Measurements from ENCODE around the gene CSKMT. TPM values are rescaled to one million over a fixed set of nuclear protein-coding genes. Genes with fewer than 3 reads are reported as not detected.
A peak's percentile ranks its signal among the peaks of the same experiment; 100 is the strongest.

Gene CSKMT
- total RNA-seq, 4 donors from 2014 or later: 2.0 to 18.6 (median 7.3) TPM

DNA sequence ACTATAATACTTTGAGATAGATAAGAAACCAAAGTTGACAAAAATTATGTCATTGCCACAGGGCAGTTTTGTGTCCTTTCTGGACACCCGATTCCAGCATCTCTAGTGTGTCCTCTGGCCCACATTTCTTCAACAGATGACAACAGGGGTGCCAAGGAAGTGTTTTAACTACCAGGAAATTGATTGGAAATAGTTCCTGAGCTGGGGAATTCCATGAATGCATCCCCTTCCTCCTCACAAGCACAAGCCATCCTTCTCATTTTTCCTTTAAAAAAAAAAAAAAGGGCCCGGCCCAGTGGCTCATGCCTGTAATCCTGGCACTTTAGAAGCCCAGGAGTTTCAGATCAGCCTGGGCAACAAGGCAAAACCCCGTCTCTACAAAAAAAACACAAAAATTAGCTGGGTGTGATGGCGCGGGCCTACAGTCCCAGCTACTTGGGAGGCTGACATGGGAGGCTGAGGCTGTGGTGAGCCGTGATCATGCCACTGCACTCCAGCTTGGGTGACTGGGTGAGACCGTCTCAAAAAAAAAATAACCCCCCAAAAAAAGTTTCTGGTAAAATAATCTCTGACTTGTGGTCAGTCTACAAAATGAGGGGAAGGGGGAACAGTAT is 42.5 kb upstream of the CSKMT start:
- Histone ChIP-seq H3K9me3 (no peaks in the 10 kb centered on the region), H3K27me3 (no peaks in the 10 kb centered on the region), H3K27ac (peak overlapping the region; percentile 69 to 88 (median 86)), H3K4me1 (peaks cover 0 to 29% (median 11%) of the 10 kb centered on the region in 3 donors), H3K36me3 (peaks cover 0 to 48% of the 10 kb centered on the region in 2 donors), H3K4me3 (peak overlapping the region; percentile 63 to 73)
- 61 to 88% methylated on average over 3 to 4 of the region's 7 CpGs for WGBS, 2 donors (ENCODE audit: low coverage in 1 of 2)
- TF ChIP-seq, protein P1, sequence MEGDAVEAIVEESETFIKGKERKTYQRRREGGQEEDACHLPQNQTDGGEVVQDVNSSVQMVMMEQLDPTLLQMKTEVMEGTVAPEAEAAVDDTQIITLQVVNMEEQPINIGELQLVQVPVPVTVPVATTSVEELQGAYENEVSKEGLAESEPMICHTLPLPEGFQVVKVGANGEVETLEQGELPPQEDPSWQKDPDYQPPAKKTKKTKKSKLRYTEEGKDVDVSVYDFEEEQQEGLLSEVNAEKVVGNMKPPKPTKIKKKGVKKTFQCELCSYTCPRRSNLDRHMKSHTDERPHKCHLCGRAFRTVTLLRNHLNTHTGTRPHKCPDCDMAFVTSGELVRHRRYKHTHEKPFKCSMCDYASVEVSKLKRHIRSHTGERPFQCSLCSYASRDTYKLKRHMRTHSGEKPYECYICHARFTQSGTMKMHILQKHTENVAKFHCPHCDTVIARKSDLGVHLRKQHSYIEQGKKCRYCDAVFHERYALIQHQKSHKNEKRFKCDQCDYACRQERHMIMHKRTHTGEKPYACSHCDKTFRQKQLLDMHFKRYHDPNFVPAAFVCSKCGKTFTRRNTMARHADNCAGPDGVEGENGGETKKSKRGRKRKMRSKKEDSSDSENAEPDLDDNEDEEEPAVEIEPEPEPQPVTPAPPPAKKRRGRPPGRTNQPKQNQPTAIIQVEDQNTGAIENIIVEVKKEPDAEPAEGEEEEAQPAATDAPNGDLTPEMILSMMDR (IDR thresholded peaks at IDR 0.05): no peak
- TF ChIP-seq POLR2AphosphoS5 (IDR thresholded peaks at IDR 0.05) (no peak), POLR2A (IDR thresholded peaks at IDR 0.05) (no peak), EP300 (IDR thresholded peaks at IDR 0.05) (no peak)
- ATAC-seq: no peak

DNA sequence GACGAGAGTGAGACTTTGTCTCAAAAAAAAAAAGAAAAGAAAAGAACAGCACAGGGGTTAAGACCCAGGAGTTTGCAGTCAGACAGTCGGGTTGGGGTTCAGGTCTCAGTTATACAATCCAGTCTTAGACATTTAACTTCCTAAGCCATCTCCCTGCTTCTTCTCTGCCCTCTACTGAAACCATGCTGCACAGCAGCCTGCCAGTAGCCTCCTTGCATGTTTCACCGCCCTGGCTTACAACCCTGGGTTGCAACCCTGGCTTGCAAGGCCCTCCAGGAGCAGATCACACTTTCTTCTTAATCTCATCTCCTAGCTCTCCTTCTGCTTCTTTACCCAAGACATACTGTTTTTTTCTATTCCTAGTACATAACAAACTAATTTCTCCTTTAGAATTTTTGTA is 37.4 kb upstream of the CSKMT start:
- Histone ChIP-seq H3K36me3 (peaks cover 3 to 82% of the 10 kb centered on the region in 2 donors), H3K4me3 (no peak overlapping the region), H3K4me1 (no peaks in the 10 kb centered on the region), H3K27me3 (no peaks in the 10 kb centered on the region), H3K9me3 (no peaks in the 10 kb centered on the region), H3K27ac (no peak overlapping the region)
- WGBS, 2 donors (ENCODE audit: low coverage in 1 of 2): 53 to 89% methylated on average over 2 of the region's 3 CpGs
- TF ChIP-seq POLR2A (IDR thresholded peaks at IDR 0.05) (no peak), EP300 (IDR thresholded peaks at IDR 0.05) (no peak), POLR2AphosphoS5 (IDR thresholded peaks at IDR 0.05) (no peak)
- TF ChIP-seq, protein P1 (IDR thresholded peaks at IDR 0.05): no peak
- ATAC-seq: no peak

DNA sequence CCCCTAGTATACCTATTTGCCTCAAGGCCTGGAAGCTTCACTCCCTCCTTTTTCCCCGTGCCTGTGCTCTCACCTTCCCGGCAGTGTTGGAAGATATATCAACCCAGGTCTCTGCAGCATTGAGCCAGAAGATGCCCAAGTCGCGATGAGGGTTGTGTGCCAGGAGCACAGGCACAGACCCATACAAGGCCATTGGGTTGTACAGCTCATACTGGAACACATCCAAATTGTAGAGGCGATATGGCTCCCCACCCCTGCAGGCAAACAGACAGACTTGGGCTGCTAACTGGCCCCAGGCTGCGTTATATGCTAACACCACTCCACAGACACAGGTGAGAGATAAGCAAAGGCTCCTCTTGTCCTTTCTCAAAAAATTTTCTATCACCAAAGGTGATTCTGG is 32.6 kb upstream of the CSKMT start:
- Histone ChIP-seq H3K27me3 (no peaks in the 10 kb centered on the region), H3K4me3 (no peak overlapping the region), H3K9me3 (no peaks in the 10 kb centered on the region), H3K4me1 (no peaks in the 10 kb centered on the region), H3K27ac (no peak overlapping the region), H3K36me3 (peaks cover 3 to 98% of the 10 kb centered on the region in 2 donors)
- ATAC-seq: no peak
- 35 to 86% methylated on average over 1 to 4 of the region's 6 CpGs for WGBS, 2 donors (ENCODE audit: low coverage in 1 of 2)
- TF ChIP-seq POLR2AphosphoS5 (IDR thresholded peaks at IDR 0.05) (no peak), POLR2A (IDR thresholded peaks at IDR 0.05) (no peak), EP300 (IDR thresholded peaks at IDR 0.05) (no peak)
- TF ChIP-seq, protein P1 (IDR thresholded peaks at IDR 0.05): no peak

DNA sequence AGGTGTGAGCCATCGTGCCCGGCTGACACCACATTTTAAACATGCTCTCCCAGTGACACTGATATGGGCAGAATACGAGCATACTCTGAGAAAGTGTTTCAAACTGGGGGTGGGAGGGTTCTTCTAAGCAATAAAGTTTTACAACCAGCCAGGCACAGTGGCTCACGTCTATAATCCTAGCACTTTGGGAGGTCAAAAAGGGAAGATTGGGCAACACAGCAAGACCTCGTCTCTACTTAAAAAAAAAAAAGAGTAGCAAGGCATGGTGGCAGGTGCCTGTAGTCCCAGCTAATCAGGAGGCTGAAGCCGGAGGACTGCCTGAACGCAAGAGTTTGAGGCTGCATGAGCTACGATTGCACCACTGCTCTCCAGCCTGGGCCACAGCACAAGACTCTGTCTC is 20.9 kb upstream of the CSKMT start:
- Histone ChIP-seq H3K4me1 (peaks cover 2 to 38% (median 14%) of the 10 kb centered on the region in 3 donors), H3K9me3 (no peaks in the 10 kb centered on the region), H3K36me3 (peaks cover 0 to 54% of the 10 kb centered on the region in 2 donors), H3K4me3 (no peak overlapping the region), H3K27me3 (no peaks in the 10 kb centered on the region), H3K27ac (peak overlapping the region in 1 of 4 donors; percentile 35)
- 61 to 85% methylated on average over 5 to 8 of the region's 8 CpGs for WGBS, 2 donors (ENCODE audit: low coverage in 1 of 2)
- no peak for ATAC-seq
- TF ChIP-seq POLR2AphosphoS5 (IDR thresholded peaks at IDR 0.05): no peak
- no peak for TF ChIP-seq POLR2A (IDR thresholded peaks at IDR 0.05)
- TF ChIP-seq, protein P1 (IDR thresholded peaks at IDR 0.05): no peak
- no peak for TF ChIP-seq EP300 (IDR thresholded peaks at IDR 0.05)

DNA sequence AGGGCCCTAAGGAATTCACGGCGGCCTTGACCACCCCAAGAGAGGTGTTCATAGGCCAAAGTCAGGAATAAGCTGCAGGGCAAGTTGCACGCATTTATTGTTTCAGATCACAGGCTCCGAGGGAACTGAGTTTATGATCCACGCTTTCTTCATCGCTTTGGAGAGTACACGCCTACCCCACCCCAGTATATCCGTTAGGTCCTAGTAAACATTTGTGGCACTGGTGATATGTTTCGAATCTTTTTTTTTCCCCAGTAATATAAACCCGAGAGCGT is 19.5 kb upstream of the CSKMT start:
- no peaks in the 10 kb centered on the region for H3K27me3 ChIP-seq
- no peak for ATAC-seq
- H3K4me1 ChIP-seq: peaks cover 2 to 38% (median 14%) of the 10 kb centered on the region in 3 donors
- H3K4me3 ChIP-seq: peak overlapping the region; percentile 76 to 96
- 14 to 26% methylated on average over 6 to 11 of the region's 11 CpGs for WGBS, 2 donors (ENCODE audit: low coverage in 1 of 2)
- H3K36me3 ChIP-seq: peaks cover 0 to 55% of the 10 kb centered on the region in 2 donors
- TF ChIP-seq POLR2A (IDR thresholded peaks at IDR 0.05): no peak
- TF ChIP-seq EP300 (IDR thresholded peaks at IDR 0.05): no peak
- TF ChIP-seq POLR2AphosphoS5 (IDR thresholded peaks at IDR 0.05): no peak
- TF ChIP-seq, protein P1 (IDR thresholded peaks at IDR 0.05): no peak
- peak overlapping the region in 3 of 4 donors; percentile 94 to 97 (median 94) for H3K27ac ChIP-seq
- no peaks in the 10 kb centered on the region for H3K9me3 ChIP-seq
